Ishikawa (cell line): ENCODE data around the gene LY86.

Experiments
- CEBPB ChIP-seq: IDR thresholded peaks from 2 replicates; pipeline ENCODE4 v1.6.1; 2012
- CREB1 ChIP-seq: IDR thresholded peaks from 2 replicates; pipeline ENCODE4 v1.6.1; 2012; ENCODE audit warnings: low read depth
- EGR1 ChIP-seq: IDR thresholded peaks from 2 replicates; pipeline ENCODE4 v1.6.1; 2012
- EP300 ChIP-seq: IDR thresholded peaks from 2 replicates; pipeline ENCODE4 v1.6.1; 2012; ENCODE audit warnings: borderline replicate concordance
- FOXM1 ChIP-seq: IDR thresholded peaks from 2 replicates; pipeline ENCODE4 v1.6.1; 2012; ENCODE audit warnings: low read depth, borderline replicate concordance
- MAX ChIP-seq: IDR thresholded peaks from 2 replicates; pipeline ENCODE4 v1.6.1; 2012
- NFIC ChIP-seq: IDR thresholded peaks from 2 replicates; pipeline ENCODE4 v1.6.1; 2012
- RAD21 ChIP-seq: IDR thresholded peaks from 2 replicates; pipeline ENCODE4 v1.6.1; 2012; ENCODE audit warnings: low read depth
- REST ChIP-seq: IDR thresholded peaks from 2 replicates; pipeline ENCODE4 v1.6.1; 2012; ENCODE audit warnings: low read depth, mild to moderate bottlenecking
- TAF1 ChIP-seq: IDR thresholded peaks from 2 replicates; pipeline ENCODE4 v1.6.1; 2012; ENCODE audit warnings: low read depth, mild to moderate bottlenecking
- TCF12 ChIP-seq: IDR thresholded peaks from 2 replicates; pipeline ENCODE4 v1.6.1; 2012; ENCODE audit warnings: low read depth
- USF1 ChIP-seq: IDR thresholded peaks from 2 replicates; pipeline ENCODE4 v1.6.1; 2012
- YY1 ChIP-seq: IDR thresholded peaks from 2 replicates; pipeline ENCODE4 v1.6.1; 2012; ENCODE audit warnings: low read depth

GRCh38 chr6:6646859-6647258 lies 58.3 kb downstream of the LY86 start:
- no peak for TF ChIP-seq RAD21
- TF ChIP-seq MAX: no peak
- TF ChIP-seq FOXM1: no peak
- no peak for TF ChIP-seq EGR1
- no peak for TF ChIP-seq TCF12
- no peak for TF ChIP-seq USF1
- no peak for TF ChIP-seq TAF1
- no peak for TF ChIP-seq EP300
- no peak for TF ChIP-seq CREB1
- no peak for TF ChIP-seq CEBPB
- TF ChIP-seq REST: no peak
- no peak for TF ChIP-seq NFIC
- no peak for TF ChIP-seq YY1
